ENCODE results near the gene SUSD1.
A peak's percentile ranks its signal among the peaks of the same experiment; 100 is the strongest.
"Not testable (repeated sequence)": the region's sequence is repeated elsewhere in the genome, so short reads cannot be mapped to it uniquely, and the experiment has no call there.

The SUSD1 gene

DNA sequence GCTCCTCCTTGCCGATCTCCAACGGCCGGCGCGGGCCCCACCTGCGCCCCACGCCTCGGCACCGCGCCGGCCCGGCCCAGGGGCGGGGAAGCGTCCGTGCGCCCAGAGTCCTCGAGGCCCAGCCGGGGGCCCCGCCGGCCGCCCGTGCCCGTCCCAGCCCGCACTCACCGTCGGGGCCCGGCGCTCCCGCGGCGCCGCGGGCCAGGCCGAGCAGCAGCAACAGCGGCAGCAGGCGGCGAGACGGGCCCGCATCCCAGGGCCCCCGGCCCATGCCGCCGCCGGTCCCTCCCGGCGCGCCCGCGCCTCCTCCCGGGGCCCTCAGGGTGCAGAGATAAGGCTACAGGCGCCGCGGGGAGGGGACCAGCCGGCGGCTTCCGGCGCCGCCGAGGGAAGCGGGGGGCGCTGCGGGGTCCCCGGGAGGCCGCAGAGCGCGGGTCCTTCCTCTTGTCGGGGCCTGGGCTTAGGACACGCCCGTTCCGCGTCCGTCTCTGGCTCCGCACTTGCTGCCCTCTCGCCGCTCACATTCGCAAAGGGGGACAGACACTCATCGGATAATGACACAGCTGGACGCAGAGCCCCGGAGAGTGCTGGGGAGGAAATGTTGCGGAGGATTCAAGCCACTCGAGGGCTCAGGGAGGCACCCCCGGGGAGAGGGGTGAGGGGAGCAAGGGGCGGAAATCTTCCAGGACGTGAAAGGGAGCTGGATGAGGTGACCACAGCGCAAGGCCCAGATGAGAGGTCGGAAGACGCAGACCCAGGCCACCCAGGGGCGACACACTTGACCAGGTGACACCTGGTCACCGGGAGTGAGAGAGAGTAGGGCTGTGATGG is at the start of gene SUSD1:
TSS of gene SUSD1 (minus strand) at position 333 of the 831 bp plus-strand sequence. CDS start at position 271, 62 bp downstream.
- DNase-seq: peak; percentile 8

DNA sequence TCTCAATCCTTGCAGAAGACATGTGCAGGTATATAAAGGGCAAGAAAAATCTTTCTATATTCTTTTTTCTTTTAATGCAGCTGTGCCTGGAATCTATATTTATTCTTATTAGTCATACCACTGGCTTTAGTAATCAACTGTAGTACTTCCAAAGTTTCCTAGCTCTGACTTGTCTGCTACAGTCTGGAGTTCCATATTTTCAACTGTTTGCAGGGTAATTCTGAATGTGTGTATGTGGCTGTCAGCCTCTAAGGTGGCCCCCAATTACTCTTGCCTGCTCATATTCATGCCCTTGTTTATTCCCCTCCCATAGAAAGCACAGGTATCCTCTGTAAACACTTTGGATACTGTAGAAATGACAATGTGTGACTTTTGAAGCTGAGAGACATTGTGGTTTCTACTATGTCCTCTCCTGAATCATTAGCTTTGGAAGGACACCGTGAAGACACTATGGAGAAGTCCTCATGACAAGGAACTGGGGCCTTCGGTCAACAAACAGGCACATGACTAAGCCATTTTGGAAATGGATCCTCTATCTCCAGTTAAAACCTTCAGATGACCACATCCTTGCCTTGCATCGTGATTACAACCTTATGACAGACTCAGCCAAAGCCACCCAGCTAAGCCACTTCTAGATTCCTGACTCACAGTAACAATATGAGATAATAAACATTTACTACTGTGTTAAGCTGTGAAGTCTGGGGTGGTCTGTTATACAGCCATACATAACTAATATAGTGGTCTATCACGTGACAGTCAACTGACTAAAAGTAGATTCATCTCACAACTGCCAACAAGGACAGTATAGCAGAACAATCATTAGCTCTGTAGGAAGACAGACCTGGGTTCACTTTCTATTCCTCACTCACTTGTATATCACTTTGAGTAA is 49.5 kb upstream of the SUSD1 start:
- DNase-seq: no peak

GRCh38 chr9:112218908-112219307 is 43.8 kb upstream of the SUSD1 start:
- DNase-seq: peak; percentile 30

GRCh38 chr9:112212926-112213325 is 37.8 kb upstream of the SUSD1 start:
- no peak for DNase-seq

- no peak for DNase-seq
Observed at GRCh38 chr9:112207451-112207850, 32.4 kb upstream of the SUSD1 start.

- DNase-seq: no peak
Observed at GRCh38 chr9:112203536-112203935, 28.4 kb upstream of the SUSD1 start.

- DNase-seq: no peak
Observed at GRCh38 chr9:112200711-112201110, 25.6 kb upstream of the SUSD1 start.

GRCh38 chr9:112198646-112199045 is 23.5 kb upstream of the SUSD1 start:
- no peak for DNase-seq

GRCh38 chr9:112194969-112195431 is 19.9 kb upstream of the SUSD1 start:
- no peak for DNase-seq

- DNase-seq: no peak
Observed at GRCh38 chr9:112193572-112194288, 18.6 kb upstream of the SUSD1 start.

DNA sequence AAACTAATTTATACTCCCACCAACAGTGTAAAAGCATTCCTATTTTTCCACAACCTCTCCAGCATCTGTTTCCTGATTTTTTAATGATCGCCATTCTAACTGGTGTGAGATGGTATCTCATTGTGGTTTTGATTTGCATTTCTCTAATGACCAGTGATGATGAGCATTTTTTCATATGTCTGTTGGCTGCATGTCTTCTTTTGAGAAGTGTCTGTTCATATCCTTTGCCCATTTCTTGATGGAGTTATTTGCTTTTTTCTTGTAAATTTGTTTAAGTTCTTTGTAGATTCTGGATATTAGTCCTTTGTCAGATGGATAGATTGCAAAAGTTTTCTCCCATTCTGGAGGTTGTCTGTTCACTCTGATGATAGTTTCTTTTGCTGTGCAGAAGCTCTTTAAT is 15.2 kb upstream of the SUSD1 start:
- DNase-seq: not testable (repeated sequence)

DNA sequence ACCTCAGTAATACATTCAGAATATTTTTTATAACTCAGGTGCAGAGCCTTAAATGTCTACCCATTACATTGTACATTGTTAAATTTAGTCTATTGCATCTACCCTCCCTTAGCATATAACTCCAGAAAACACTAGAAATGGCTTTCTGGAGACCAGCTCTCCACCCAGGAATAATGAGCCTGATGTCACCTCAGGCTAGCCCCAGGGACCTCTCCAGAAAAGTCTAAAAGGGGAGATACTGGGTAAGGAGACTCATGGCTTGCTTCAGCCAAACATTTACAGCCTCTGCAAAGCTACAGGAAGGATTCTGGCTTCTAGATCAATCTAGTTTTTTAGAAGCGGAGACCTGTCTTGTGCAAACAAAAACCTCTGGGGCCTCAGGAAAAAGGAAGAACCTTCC is 13.8 kb upstream of the SUSD1 start:
- DNase-seq: no peak

- no peak for DNase-seq
Observed at GRCh38 chr9:112187404-112187803, 12.3 kb upstream of the SUSD1 start.

- no peak for DNase-seq
Observed at GRCh38 chr9:112186695-112187094, 11.6 kb upstream of the SUSD1 start.

GRCh38 chr9:112184946-112185345 is 9.8 kb upstream of the SUSD1 start:
- no peak for DNase-seq

DNA sequence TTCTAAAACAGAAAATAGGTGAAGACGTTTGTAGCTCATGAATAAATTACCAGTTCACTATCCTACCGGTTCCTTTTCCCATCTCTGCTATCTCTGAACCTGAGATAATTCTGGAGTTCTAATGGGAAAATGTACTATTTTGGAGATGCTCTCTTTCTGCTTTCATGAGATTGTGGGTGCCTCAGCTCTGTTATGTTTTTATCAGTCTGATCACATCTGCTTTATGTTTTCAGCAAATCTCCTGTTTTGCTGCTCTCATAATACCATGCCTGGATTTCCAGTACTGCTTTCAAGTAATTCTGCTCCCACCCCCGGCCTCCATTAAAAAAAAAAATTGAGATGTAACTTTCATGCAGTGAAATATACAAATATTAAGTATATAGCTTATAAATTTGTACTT is 9.1 kb upstream of the SUSD1 start:
- DNase-seq: no peak

GRCh38 chr9:112180387-112180881 is 5.3 kb upstream of the SUSD1 start:
- peak; percentile 85 for DNase-seq

GRCh38 chr9:112179816-112180215 is 4.7 kb upstream of the SUSD1 start:
- DNase-seq: no peak

DNA sequence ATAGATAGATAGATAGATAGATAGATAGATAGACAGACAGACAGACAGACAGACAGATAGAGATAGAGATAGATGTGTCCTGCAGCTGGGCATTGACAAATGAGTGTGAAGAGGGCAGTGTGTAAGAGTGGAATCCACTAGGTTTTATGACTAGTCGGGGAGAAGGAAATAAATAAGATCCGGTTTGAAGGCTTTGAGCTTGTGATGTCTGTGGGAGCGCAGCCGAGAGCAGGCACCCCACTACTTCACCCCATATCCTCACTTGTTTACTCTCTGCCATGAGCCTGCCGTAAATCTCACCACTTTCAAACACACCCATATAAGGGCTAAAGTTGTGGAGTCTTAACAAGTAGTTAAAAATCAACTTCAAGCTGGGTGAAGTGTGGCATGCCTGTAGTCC is 1.4 kb upstream of the SUSD1 start:
- DNase-seq: peak; percentile 57

DNA sequence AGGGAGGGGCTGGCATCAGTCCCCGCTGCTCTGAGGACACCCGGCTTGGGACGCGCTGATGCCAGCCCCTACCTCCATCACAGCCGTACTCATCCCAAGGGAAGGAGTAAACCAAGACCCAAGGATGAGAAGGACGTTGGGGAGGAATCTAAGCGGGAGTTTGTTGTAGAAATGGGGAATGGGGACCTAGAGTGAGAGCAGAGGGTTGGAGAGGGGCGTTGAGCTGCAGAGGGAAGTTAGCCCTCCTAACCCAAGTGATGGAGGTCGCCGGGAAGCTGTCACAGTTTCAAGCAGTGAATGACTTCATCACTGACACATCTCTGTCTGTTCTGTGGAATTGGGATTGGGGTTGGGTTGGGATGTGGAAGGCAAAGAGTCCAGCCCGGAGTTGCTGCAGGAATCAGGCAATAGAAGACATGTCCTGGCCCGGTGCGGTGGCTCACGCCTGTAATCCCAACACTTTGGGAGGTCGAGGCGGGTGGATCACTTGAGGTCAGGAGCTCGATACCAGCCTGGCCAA is 759 bp upstream of the SUSD1 start:
- DNase-seq: peak; percentile 10

DNA sequence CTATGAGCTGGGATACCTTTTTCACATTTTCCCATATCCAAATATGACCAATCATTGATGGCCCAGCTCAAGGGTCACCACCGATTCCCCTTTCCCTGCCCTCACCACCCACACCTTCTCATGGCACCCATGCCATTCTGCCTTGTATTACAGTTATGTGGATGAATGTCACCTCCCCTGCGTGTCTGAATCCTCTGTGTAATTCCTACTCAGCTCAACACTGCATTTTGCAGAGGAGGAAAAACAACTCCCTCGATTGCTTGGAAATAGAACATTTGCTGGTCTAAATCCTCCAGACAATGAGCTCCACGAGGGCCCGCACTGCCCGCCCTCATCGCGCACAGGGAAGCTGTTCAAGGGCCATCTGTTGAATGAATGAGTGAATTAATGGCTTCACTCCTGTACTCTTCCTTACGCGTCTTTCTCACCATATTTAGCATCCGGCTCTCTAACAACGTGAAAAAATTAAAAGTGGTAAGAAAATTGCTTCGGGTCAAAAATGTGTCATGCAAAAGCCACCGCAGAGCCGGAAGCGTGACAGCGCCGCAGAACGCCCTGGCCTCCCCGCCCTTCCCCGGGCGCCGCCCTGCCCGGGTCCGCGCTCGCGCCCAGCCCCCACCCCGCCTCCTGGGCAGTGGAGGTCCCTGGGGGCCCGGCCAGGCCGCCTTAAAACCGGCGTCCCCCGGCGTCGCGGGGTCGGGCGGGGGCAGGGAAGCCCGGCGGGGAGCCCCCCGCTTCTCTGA is 704 bp downstream of the SUSD1 start:
- peak; percentile 86 for DNase-seq

Measured in CD4-positive, alpha-beta T cell treated with Interleukin-4 for 4 hours (primary cell).